Adipocyte (in vitro differentiated cells): Measurements from ENCODE around the gene TNNT1.
A peak's percentile ranks its signal among the peaks of the same experiment; 100 is the strongest.
"Not testable (repeated sequence)": the region's sequence is repeated elsewhere in the genome, so short reads cannot be mapped to it uniquely, and the experiment has no call there.

Experiments used
- DNase-seq: peaks from one replicate; pipeline ENCODE4 v3.0.0-alpha.2; 2015; ENCODE audit warnings: low read depth
- H3K27me3 ChIP-seq: replicated peaks from 2 replicates; pipeline ENCODE4 v1.7.0; 2013; ENCODE audit warnings: mild to moderate bottlenecking, low read length, moderate library complexity; ENCODE audit not compliant: control insufficient read depth, insufficient read depth
- H3K36me3 ChIP-seq: 2 replicates; pipeline ENCODE4 v1.7.0; 2013; ENCODE audit warnings: low read length, mild to moderate bottlenecking, moderate library complexity; ENCODE audit not compliant: control insufficient read depth, insufficient read depth, severe bottlenecking
- H3K4me1 ChIP-seq: 2 replicates; pipeline ENCODE4 v1.7.0; 2013; ENCODE audit warnings: mild to moderate bottlenecking, low read length, moderate library complexity; ENCODE audit not compliant: control insufficient read depth, insufficient read depth
- H3K4me3 ChIP-seq: 2 replicates; pipeline ENCODE4 v1.7.0; 2013; ENCODE audit warnings: mild to moderate bottlenecking, low read length, moderate library complexity
- H3K9ac ChIP-seq: 2 replicates; pipeline ENCODE4 v1.7.0; 2013; ENCODE audit warnings: mild to moderate bottlenecking, low read length, moderate library complexity
- H3K9me3 ChIP-seq: 2 replicates; pipeline ENCODE4 v1.7.0; 2013; ENCODE audit warnings: mild to moderate bottlenecking, low read length, moderate library complexity; ENCODE audit not compliant: control insufficient read depth

TNNT1 gene

GRCh38 chr19:55114566-55115145 lies 34.4 kb downstream of the TNNT1 start:
- H3K36me3 ChIP-seq: peaks cover 6% of the 10 kb centered on the region
- DNase-seq: no peak
- H3K9me3 ChIP-seq: no peaks in the 10 kb centered on the region
- peaks cover 34% of the 10 kb centered on the region for H3K4me1 ChIP-seq
- no peaks in the 10 kb centered on the region for H3K27me3 ChIP-seq
- no peak overlapping the region for H3K4me3 ChIP-seq
- H3K9ac ChIP-seq: no peak overlapping the region

- DNase-seq: peak; percentile 74
Observed at GRCh38 chr19:55113570-55114039, 35.4 kb downstream of the TNNT1 start.

DNA sequence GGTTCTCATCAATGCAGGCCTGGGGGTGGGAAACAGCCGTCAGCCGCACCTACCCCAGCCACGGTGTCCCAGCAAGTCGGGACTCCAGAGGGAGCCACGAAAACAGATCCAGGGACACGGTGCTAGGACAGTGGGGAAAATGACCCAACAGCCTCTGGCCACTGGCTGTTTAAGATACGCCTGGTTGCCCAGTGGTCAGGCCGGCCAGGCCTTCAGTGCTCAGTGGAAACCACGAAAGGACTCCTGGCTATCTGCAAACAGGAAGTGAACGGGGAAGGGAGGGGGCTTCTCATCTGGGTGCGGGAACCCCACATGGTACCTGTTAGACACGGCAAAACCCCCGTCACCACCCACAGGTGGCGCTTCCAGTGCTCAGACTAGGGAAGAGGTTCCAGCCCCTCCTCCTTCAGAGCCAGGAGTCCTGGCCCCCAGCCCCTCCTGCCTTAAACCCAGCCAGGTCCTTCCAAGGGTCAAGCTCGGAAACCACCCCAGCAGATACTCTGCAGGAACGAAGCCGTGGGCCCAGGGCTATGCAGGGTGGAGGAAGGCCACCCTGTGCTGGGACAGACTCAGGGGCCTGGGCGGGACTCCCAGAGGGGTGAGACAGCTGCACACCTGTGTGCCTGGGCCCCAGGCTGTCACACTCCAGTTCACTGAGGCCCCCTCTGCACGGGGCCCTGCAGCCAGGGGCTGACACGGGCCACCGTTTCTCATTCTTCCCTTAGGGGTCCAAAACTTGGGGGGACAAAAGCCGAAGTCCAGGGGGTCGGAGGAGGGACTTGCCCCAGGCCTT lies 36.0 kb downstream of the TNNT1 start:
- Histone ChIP-seq H3K27me3 (no peaks in the 10 kb centered on the region), H3K4me3 (no peak overlapping the region), H3K9me3 (no peaks in the 10 kb centered on the region), H3K36me3 (peaks cover 10% of the 10 kb centered on the region), H3K9ac (peak overlapping the region; percentile 50), H3K4me1 (peaks cover 25% of the 10 kb centered on the region)
- DNase-seq: no peak

More at GRCh38 chr19:55113570-55114039, 35.4 kb downstream of the TNNT1 start:
- H3K4me3 ChIP-seq: no peak overlapping the region
- H3K9ac ChIP-seq: peak overlapping the region; percentile 50
- peaks cover 10% of the 10 kb centered on the region for H3K36me3 ChIP-seq
- H3K4me1 ChIP-seq: peaks cover 30% of the 10 kb centered on the region
- no peaks in the 10 kb centered on the region for H3K27me3 ChIP-seq
- no peaks in the 10 kb centered on the region for H3K9me3 ChIP-seq

- H3K9me3 ChIP-seq: no peaks in the 10 kb centered on the region
- no peaks in the 10 kb centered on the region for H3K27me3 ChIP-seq
- peaks cover 10% of the 10 kb centered on the region for H3K36me3 ChIP-seq
- no peak overlapping the region for H3K9ac ChIP-seq
- peaks cover 25% of the 10 kb centered on the region for H3K4me1 ChIP-seq
- no peak for DNase-seq
- no peak overlapping the region for H3K4me3 ChIP-seq
Observed at GRCh38 chr19:55112246-55112776, 36.7 kb downstream of the TNNT1 start.

DNA sequence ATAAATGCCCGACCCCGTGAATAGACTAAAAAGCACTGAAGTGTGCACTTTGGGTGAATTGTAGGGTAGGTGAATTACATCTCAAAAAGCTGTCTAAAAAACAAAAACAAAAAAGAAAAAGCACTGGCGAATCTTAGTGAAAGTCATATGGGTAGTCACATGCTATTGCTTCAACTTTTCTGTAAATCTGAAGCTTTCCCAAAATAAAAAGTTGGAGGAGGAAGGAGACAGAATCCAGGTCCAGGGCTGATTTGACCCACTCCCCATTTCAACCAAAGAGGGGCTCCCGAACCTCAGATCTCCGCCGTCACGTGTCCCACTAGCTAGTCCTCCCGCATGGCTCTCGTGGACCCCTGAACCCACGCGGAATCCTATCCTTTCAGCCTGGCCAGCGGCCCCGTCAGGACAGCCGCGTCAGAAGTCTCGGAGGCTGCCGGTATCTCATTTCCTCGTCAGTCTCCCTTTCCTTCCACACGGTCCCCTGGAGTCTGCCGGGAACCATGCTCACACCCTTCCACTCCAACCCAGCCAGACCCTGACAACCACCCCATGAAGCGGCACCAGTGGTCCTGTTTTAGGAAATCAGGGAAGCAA lies 37.7 kb downstream of the TNNT1 start:
- Histone ChIP-seq H3K36me3 (peaks cover 14% of the 10 kb centered on the region), H3K27me3 (no peaks in the 10 kb centered on the region), H3K9me3 (no peaks in the 10 kb centered on the region)

GRCh38 chr19:55109527-55110291 lies 39.3 kb downstream of the TNNT1 start:
- Histone ChIP-seq H3K4me3 (no peak overlapping the region), H3K4me1 (peaks cover 14% of the 10 kb centered on the region), H3K9ac (no peak overlapping the region), H3K9me3 (no peaks in the 10 kb centered on the region), H3K36me3 (peaks cover 18% of the 10 kb centered on the region), H3K27me3 (no peaks in the 10 kb centered on the region)
- DNase-seq: no peak

More for the DNA sequence above, 37.7 kb downstream of the TNNT1 start:
- Histone ChIP-seq H3K4me3 (no peak overlapping the region), H3K9ac (peak overlapping the region; percentile 63), H3K4me1 (peaks cover 24% of the 10 kb centered on the region)
- no peak for DNase-seq

DNA sequence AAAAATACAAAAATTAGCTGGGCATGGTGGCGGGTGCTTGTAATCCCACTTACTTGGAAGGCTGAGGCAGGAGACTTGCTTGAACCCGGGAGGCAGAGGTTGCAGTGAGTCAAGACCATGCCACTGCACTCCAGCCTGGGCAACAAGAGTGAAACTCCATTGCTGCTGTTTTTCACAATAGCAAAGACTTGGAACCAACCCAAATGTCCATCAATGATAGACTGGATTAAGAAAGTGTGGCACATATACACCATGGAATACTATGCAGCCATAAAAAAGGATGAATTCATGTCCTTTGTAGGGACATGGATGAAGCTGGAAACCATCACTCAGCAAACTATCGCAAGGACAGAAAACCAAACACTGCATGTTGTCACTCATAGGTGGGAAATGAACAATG lies 41.8 kb downstream of the TNNT1 start:
- H3K4me1 ChIP-seq, DNase-seq, H3K9me3 ChIP-seq, H3K27me3 ChIP-seq, H3K9ac ChIP-seq, H3K4me3 ChIP-seq: not testable (repeated sequence)
- peaks cover 27% of the 10 kb centered on the region for H3K36me3 ChIP-seq

DNA sequence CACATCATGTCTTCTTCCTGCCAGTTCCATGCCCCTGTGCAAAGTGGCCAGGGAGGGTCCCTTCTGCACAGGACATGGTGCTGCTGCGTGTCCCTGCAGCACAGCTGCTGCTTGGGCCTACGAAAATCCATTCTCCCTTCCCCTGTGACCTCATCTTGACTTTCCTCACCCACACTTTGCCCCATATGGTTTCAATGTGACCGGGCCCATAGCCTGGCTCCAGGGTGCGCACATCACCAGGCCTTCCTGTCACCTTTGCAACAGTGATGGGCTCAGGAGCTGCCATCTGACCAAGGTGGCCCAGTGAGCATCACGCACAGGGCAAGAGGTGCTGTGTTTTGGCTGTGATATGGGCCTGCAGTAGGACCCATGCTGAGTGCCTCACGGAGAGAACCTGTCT lies 42.4 kb downstream of the TNNT1 start:
- Histone ChIP-seq H3K9ac (no peak overlapping the region), H3K4me1 (peaks cover 4% of the 10 kb centered on the region), H3K4me3 (no peak overlapping the region), H3K9me3 (peaks cover 7% of the 10 kb centered on the region), H3K27me3 (no peaks in the 10 kb centered on the region), H3K36me3 (peaks cover 34% of the 10 kb centered on the region)
- DNase-seq: no peak

- DNase-seq: no peak
- no peaks in the 10 kb centered on the region for H3K4me1 ChIP-seq
- peaks cover 7% of the 10 kb centered on the region for H3K9me3 ChIP-seq
- H3K36me3 ChIP-seq: peaks cover 41% of the 10 kb centered on the region
- no peak overlapping the region for H3K4me3 ChIP-seq
- no peaks in the 10 kb centered on the region for H3K27me3 ChIP-seq
- no peak overlapping the region for H3K9ac ChIP-seq
Observed at GRCh38 chr19:55105237-55105636, 43.8 kb downstream of the TNNT1 start.

- H3K9ac ChIP-seq: no peak overlapping the region
- peaks cover 7% of the 10 kb centered on the region for H3K9me3 ChIP-seq
- no peak overlapping the region for H3K4me3 ChIP-seq
- H3K36me3 ChIP-seq: peaks cover 52% of the 10 kb centered on the region
- no peaks in the 10 kb centered on the region for H3K27me3 ChIP-seq
- no peak for DNase-seq
- H3K4me1 ChIP-seq: no peaks in the 10 kb centered on the region
Observed at GRCh38 chr19:55103190-55103589, 45.8 kb downstream of the TNNT1 start.

- Histone ChIP-seq H3K4me3 (no peak overlapping the region), H3K9ac (no peak overlapping the region), H3K27me3 (no peaks in the 10 kb centered on the region), H3K36me3 (peaks cover 54% of the 10 kb centered on the region), H3K9me3 (peaks cover 7% of the 10 kb centered on the region), H3K4me1 (no peaks in the 10 kb centered on the region)
- DNase-seq: no peak
Observed at GRCh38 chr19:55101261-55101660, 47.7 kb downstream of the TNNT1 start.
